ENCODE data around the gene TAF11L14.
"Not testable (repeated sequence)": the region's sequence is repeated elsewhere in the genome, so short reads cannot be mapped to it uniquely, and the experiment has no call there.

The TAF11L14 gene

DNA sequence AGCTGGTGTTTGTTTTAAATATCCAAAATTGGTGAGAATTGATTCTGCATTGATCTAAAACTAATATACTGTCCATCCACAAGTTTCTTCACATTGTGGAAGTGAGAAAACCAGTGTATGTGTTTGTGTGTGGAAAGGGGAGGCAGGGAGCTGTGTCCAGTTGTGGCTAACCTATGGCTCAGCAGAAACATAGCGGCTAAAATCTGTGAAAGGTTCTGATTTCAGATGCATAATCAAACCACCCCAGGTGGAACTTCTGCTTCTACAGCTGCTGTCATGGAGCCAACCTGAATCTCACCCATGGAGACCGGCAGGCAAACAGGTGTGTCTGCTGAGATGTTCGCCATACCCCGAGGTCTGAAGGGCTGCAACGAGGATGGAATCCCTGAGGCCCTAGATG, at the start of gene TAF11L14:
TSS of gene TAF11L14 (plus strand) at position 301 of the 400 bp plus-strand sequence.
- no peak for DNase-seq (ENCODE audit: low spot score)

DNA sequence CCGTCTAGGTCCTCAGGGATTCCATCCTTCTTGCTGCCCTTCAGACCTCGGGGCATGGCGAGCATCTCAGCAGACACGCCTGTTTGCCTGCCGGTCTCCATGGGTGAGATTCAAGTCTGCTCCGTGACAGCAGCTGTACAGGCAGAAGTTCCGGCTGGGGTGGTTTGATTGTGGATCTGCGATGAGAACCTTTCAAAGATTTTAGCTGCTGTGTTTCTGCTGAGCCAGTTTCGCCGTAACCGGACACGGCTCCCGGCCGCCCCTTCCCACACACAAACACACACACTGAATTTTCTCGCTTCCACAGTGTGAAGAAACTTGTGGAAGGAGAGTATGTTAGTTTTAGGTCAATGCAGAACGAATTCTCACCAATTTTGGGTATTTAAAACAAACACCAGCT, 48.6 kb upstream of the TAF11L14 start, which contains the start of gene TAF11L7:
TSS of gene TAF11L7 (minus strand) at position 101 of the 400 bp plus-strand sequence.
- DNase-seq (ENCODE audit: low spot score) = not testable (repeated sequence)

DNA sequence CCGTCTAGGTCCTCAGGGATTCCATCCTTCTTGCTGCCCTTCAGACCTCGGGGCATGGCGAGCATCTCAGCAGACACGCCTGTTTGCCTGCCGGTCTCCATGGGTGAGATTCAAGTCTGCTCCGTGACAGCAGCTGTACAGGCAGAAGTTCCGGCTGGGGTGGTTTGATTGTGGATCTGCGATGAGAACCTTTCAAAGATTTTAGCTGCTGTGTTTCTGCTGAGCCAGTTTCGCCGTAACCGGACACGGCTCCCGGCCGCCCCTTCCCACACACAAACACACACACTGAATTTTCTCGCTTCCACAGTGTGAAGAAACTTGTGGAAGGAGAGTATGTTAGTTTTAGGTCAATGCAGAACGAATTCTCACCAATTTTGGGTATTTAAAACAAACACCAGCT, 43.4 kb upstream of the TAF11L14 start, which contains the start of gene TAF11L8:
TSS of gene TAF11L8 (minus strand) at position 101 of the 400 bp plus-strand sequence.
- DNase-seq (ENCODE audit: low spot score) = not testable (repeated sequence)

DNA sequence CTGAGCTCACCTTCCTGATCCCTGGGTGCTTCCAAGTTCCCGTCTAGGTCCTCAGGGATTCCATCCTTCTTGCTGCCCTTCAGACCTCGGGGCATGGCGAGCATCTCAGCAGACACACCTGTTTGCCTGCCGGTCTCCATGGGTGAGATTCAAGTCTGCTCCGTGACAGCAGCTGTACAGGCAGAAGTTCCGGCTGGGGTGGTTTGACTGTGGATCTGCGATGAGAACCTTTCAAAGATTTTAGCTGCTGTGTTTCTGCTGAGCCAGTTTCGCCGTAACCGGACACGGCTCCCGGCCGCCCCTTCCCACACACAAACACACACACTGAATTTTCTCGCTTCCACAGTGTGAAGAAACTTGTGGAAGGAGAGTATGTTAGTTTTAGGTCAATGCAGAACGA, 40.0 kb upstream of the TAF11L14 start, which contains the start of gene TAF11L9:
TSS of gene TAF11L9 (minus strand) at position 140 of the 400 bp plus-strand sequence.
- not testable (repeated sequence) for DNase-seq (ENCODE audit: low spot score)

DNA sequence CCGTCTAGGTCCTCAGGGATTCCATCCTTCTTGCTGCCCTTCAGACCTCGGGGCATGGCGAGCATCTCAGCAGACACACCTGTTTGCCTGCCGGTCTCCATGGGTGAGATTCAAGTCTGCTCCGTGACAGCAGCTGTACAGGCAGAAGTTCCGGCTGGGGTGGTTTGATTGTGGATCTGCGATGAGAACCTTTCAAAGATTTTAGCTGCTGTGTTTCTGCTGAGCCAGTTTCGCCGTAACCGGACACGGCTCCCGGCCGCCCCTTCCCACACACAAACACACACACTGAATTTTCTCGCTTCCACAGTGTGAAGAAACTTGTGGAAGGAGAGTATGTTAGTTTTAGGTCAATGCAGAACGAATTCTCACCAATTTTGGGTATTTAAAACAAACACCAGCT, 36.5 kb upstream of the TAF11L14 start, which contains the start of gene TAF11L10:
TSS of gene TAF11L10 (minus strand) at position 101 of the 400 bp plus-strand sequence.
- DNase-seq (ENCODE audit: low spot score) = not testable (repeated sequence)

DNA sequence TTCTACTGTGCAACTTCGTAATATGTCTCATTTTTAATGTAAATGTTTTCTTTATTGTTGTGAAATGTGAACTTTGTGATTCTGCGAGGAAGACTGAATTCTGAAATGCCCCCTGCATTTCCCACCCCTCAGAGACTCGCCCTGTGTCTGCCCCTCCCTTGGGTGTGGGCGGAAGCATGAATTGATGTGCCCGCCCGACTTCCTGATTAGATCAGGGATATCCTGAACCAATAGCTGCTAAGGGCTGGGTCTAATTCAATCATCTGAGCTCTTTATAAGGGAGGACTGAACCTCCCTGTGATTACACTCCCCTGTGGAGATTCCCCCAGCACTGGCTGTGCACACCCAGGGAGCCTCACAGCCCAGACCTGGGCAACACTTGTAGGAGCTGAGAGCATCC, 30.4 kb upstream of the TAF11L14 start, which contains the start of gene TAF11L11:
TSS of gene TAF11L11 (plus strand) at position 304 of the 400 bp plus-strand sequence.
- not testable (repeated sequence) for DNase-seq (ENCODE audit: low spot score)

DNA sequence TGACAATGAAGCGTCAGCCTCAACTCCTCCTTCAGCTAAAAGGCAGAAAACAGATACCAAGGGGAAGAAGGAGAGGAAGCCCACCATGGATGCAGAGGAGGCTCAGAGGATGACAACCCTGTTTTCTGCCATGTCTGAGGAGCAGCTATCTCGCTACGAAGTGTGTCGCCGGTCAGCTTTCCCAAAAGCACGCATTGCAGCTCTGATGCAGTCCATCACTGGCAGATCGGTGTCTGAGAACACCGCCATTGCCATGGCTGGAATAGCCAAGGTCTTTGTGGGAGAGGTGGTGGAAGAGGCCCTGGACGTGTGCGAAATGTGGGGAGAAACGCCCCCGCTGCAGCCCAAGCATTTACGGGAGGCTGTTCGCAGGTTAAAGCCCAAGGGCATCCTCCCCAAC, 29.3 kb upstream of the TAF11L14 start:
- DNase-seq (ENCODE audit: low spot score) = no peak

DNA sequence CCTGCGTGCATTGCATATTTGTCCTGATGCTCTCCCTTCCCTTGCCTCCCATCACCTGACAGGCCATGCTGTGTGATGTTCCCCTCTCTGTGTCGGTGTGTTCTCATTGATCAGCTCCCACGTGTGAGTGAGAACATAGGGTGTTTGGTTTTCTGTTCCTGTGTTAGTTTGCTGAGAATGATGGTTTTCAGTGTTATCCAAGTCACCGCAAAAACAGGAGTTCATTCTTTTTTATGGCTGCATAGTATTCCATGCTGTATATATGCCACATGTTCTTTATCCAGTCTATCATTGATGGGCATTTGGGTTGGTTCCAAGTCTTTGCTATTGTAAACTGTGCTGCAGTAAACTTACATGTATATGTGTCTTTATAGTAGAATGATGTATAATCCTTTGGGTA, 26.8 kb upstream of the TAF11L14 start:
- DNase-seq (ENCODE audit: low spot score) = not testable (repeated sequence)

DNA sequence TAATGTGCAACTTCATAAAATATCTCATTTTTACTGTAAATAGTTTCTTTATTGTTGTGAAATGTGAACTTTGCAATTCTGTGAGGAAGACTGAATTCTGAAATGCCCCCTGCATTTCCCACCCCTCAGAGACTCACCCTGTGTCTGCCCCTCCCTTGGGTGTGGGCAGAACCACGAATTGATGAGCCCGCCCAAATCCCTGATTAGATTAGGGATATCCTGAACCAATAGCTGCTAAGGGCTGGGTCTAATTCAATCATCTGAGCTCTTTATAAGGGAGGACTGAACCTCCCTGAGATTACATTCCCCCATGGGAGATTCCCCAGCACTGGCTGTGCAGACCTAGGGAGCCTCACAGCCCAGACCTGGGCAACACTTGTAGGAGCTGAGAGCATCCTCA, 24.2 kb upstream of the TAF11L14 start, which contains the start of gene TAF11L12:
TSS of gene TAF11L12 (plus strand) at position 301 of the 400 bp plus-strand sequence.
- DNase-seq (ENCODE audit: low spot score) = not testable (repeated sequence)

DNA sequence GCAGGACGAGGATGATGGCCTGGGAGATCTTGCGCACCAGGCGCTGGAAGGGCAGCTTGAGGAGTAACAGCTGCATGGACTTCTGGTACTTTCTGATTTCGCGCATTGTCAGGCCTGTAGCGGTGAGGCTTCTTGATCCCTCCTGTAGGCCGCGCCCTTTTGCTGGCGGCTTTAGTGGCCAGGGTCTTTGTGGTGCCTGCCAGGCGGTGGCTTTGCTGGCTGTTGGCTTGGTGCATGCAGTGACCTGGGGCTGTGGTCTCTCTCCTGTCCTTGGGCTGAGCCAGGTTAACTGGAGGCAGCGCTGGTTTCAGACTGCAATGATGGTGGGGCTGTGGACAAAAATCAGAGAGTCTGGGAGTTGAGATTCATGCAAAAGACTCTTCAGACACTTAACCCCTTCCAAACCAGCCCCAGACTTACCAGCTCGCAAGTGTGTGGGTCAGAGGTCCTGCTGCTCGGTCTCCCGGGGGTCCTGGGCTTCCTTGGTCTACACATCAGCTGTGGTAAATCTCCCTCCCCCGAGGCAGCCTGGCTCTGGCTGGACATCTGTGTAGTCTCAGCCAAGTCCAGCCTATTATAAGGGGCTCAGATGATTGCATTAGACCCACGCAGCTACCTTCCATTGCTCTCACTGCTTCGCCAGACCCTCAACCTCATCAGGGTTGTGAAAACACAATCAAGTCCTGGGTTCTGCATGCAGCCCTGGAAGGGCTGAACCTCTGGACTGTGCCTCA, 19.2 kb upstream of the TAF11L14 start:
- DNase-seq (ENCODE audit: low spot score) = no peak

DNA sequence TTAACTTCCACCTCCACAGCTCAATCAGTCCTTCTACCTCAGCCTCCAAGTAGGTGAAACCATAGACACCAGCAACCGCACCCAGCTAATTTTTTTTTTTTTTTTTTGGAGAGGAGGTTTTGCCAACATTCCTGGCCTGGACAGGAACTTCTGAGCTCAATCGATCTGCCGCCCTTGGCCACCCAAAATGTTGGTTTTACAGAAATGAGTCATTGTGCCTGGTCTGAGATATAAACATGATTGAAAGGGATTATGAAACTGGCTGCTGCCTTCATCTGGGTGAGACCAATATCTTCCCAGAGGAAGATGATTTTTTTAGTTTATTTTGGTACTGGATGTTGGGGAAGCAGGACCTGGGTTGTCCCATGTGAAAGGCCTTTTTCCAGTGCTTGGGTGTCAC, 14.9 kb upstream of the TAF11L14 start:
- DNase-seq (ENCODE audit: low spot score) = peak; percentile 31

DNA sequence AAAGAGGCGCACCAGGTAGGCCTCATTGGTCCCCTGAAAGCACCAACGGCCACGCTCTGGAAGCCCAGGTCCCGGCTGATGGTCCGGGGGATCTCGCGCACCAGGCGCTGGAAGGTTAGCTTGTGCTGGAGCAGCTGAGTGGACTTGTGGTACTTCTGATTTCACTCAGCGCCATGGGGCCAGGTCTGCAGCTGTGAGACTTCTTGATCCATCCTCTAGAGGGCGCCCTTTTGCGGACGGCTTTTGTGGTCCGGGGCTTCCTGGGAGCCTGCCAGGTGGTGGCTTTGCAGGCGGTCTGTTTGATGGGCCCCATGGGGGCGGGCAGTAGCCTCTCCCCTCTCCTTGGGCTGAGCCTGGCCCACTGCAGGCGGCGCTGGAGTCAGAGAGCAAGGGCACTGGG, 13.6 kb upstream of the TAF11L14 start:
- no peak for DNase-seq (ENCODE audit: low spot score)

DNA sequence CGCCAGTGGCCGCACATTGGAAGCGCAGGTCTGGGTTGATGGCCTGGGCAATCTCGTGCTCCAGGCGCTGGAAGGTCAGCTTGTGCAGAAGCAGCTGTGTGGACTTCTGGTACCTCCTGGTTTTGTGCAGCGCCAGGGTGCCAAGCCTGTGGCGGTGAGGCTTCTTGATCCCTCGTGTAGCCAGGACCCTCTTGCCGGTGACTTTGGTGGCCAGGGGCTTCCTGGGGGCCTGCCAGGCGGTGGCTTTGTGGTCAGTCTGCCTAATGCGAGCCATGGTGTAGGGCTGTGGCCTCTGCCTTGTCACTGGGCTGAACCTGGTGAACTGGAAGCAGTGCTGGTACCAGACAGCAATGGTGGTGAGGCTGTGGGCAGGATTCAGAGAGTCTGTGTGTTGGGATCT, 8.6 kb upstream of the TAF11L14 start:
- DNase-seq (ENCODE audit: low spot score) = no peak

DNA sequence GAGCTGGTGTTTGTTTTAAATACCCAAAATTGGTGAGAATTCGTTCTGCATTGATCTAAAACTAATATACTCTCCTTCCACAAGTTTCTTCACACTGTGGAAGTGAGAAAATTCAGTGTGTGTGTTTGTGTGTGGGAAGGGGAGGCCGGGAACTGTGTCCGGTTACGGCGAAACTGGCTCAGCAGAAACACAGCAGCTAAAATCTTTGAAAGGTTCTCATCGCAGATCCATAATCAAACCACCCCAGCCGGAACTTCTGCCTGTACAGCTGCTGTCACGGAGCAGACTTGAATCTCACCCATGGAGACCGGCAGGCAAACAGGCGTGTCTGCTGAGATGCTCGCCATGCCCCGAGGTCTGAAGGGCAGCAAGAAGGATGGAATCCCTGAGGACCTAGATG, 2.5 kb upstream of the TAF11L14 start, which contains the start of gene TAF11L13:
TSS of gene TAF11L13 (plus strand) at position 301 of the 400 bp plus-strand sequence.
- not testable (repeated sequence) for DNase-seq (ENCODE audit: low spot score)

DNA sequence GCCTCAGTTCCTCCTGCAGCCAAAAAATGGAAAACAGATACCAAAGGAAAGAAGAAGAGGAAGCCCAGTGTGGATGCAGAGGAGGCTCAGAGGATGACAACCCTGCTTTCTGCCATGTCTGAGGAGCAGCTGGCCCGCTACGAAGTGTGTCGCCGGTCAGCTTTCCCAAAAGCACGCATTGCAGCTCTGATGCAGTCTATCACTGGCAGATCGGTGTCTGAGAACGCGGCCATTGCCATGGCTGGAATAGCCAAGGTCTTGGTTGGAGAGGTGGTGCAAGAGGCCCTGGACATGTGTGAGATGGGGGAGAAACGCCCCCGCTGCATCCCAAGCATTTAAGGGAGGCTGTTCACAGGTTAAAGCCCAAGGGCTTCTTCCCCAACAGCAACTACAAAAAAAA, 15.0 kb downstream of the TAF11L14 start:
- DNase-seq (ENCODE audit: low spot score) = not testable (repeated sequence)

DNA sequence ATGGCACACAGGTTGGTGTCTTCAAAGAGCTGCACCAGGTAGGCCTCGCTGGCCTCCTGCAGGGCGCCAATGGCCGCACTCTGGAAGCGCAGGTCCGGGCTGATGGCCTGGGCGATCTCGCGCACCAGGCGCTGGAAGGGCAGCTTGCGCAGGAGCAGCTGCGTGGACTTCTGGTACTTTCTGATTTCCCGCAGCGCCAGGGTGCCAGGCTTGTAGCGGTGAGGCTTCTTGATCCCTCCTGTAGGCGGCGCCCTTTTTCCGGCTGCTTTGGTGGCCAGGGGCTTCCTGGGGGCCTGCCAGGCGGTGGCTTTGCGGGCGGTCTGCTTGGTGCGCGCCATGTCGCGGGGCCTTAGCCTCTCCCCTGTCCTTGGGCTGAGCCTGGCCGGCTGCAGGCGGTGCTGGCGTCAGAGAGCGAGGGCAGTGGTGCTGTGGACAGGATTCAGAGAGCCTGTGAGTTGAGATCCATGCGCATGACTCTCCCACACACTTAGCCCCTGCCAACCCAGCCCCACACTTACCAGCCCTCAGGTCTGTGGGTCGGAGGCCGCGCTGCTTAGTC, 21.0 kb downstream of the TAF11L14 start:
- not testable (repeated sequence) for DNase-seq (ENCODE audit: low spot score)

DNA sequence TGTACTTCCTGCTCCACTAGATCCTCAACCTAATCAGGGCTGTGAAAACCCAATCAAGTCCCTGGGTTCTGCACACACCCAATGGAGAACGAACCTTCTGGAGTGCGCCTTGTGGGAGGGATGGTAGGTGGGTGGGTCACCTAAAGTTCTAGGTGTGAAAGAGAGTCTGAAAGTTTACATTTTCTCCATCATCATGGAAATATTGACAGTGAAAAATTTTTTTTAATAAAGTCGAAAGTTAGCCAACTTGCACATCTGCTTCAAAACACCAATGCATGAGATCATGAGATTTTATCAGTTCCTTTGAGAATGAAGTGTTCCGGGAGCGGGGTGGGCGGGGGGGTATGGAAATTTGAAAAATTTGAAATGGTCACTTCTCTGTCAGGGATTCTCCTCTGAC, 21.7 kb downstream of the TAF11L14 start:
- no peak for DNase-seq (ENCODE audit: low spot score)

DNA sequence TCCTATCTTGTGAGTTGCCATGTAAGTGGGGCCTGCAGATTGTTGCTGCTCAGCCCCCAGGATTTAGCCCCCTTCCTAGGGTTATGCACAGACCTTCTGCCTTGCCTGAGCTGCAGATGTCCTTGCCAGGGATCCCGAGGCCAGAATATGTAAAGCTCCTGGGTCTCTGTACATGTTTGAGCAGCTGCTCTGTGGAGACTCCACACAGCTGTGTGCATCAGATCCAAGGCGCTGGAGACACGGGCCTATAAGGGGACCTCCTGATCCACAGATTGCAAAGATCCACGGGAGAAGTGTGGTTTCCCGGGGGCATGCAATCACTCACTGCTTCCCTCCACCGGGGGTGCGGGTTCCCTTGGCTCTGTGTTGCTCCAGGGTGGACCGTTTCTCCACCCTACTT, 28.9 kb downstream of the TAF11L14 start:
- DNase-seq (ENCODE audit: low spot score) = peak; percentile 33

DNA sequence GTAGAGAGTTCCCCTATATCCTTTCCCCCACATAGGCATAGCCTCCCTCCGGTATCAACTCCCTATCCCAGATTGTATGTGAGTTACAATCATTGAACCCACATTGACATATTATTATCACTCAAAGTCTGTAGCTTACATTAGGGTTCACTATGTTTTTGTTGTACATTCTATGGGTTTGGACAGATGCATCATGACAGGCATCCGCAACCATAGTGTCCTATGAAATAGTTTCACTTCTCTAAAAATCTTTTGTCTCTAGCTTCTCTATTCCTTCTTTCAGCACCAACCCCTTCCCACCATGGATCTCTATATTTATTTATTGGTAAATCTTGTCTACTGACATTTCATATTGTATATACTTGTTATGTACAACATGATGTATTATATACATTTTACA, 31.6 kb downstream of the TAF11L14 start:
- DNase-seq (ENCODE audit: low spot score) = no peak

DNA sequence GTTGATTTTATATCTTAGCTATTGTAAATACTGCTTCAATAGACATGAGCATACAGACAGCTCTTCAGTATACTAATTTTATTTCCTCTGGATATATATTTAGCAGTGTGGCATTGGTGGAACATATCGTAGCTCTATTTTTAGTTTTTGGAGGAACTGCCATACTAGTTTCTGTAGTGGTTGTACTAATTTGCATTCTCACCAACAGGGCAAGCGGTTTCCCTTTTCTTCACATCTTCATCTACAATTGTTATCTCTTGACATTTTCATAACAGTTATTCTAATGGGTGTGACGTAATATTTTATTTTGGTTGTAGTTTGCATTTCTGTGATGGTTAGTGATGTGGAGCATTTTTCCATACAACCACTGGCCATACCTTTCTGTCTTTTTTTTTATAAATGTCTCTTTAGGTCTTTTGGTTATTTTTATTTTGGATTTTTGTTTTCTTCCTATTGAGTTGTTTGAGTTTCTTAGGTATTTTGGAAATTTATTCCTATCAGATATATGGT, 32.5 kb downstream of the TAF11L14 start:
- no peak for DNase-seq (ENCODE audit: low spot score)

DNA sequence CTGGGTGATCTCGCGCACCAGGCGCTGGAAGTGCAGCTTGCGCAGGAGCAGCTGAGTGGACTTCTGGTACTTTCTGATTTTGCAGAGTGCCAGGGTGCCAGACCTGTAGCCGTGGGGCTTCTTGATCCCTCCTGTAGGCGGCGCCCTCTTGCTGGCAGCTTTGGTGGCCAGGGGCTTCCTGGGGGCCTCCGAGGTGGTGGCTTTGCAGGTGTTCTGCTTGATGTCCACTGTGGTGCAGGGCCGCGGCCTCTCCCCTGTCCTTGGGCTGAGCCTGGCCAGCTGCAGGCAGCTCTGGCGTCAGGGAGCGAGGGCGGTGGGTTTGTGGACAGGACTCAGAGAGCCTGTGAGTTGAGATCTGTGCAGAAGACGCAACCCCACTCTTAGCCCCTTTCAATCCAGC, 36.1 kb downstream of the TAF11L14 start:
- DNase-seq (ENCODE audit: low spot score) = no peak

DNA sequence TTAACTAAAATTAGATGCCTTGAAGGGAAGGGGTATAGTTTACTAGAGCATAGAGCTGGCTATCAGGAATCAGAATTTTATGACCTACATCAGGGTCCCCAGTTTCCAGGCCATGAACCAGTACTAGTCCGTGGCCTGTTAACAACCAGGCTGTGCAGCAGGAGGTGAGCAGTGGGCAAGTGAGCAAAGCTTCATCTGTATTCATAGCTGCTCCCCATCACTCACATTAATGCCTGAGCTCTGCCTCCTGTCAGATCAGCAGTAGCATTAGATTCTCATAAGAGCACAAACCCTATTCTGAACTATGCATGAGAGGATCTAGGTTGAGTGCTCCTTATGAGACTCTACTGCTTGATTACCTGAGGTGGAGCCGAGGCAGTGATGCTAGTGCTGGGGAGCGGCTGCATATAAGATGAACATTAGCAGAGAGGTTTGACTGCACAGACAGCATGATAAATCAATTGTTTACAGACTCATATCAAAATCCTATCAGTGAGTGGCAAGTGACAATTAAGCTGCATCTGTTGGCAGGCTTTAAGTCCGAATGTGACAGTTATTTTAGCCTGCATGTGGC, 44.6 kb downstream of the TAF11L14 start:
- DNase-seq (ENCODE audit: low spot score) = no peak

Measured in SW480 (cell line).